ENCODE results near the gene LIME1. TPM values are rescaled to one million over a fixed set of nuclear protein-coding genes. Genes with fewer than 3 reads are reported as not detected.

LIME1 gene
- total and polyA plus RNA-seq, 2 of the 8 experiments (the other 6 are each of a cell fraction or from before 2014, with no cell fraction given), result 4.5 to 5.9 TPM

GRCh38 chr20:63712191-63712590 lies 24.3 kb upstream of the LIME1 start (continued):
- no peak for TF ChIP-seq CTBP2 (IDR thresholded peaks at IDR 0.05; ENCODE audit: borderline replicate concordance, insufficient read depth, insufficient read length, low read length)
